Coronary artery (tissue), 2 donors: ENCODE measurements around the gene PRAMEF13.
"Not testable (repeated sequence)": the region's sequence is repeated elsewhere in the genome, so short reads cannot be mapped to it uniquely, and the experiment has no call there.

Experiments used
- DNase-seq: peaks from one replicate; pipeline ENCODE4 v3.0.0-alpha.2; 2017; ENCODE audit warnings: low spot score
- H3K27ac ChIP-seq, 2 donors: fragments of 200-600 bp; sonication (generic); one replicate each; pipeline ENCODE4 v1.5.1; 2016 to 2019
- H3K4me3 ChIP-seq: fragments of 200-600 bp; sonication (generic); 2 replicates; pipeline ENCODE4 v1.5.1; 2016; ENCODE audit warnings: mild to moderate bottlenecking, moderate library complexity
- CTCF ChIP-seq: fragments of 200-600 bp; sonication (generic); IDR thresholded peaks from one replicate; pipeline ENCODE4 v1.5.1; 2019; ENCODE audit warnings: antibody characterized with exemption

Gene PRAMEF13

GRCh38 chr1:13224480-13225060 is 23.4 kb upstream of the PRAMEF13 start:
- no peak for DNase-seq
- Histone ChIP-seq H3K27ac (no peak overlapping the region), H3K4me3 (no peak overlapping the region)
- TF ChIP-seq CTCF = no peak

DNA sequence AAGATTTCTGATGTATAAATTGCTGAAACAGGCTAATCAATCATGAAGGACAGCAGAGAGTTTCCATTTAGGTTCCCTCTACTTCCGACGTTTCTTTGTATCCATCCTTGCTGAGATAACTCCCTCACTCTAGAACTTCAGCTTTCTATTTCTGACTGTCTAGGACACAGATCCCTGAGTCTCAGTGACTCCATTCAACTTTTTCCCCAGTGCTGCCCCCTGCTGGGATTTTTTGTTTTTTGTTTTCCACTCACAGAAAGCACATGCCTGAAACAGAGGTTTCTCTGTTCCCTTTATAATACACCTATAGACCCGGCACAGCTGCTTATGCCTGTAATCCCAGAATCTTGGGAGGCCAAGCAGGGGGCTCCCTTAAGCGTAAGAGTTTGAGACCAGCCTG is 21.6 kb upstream of the PRAMEF13 start:
- DNase-seq, H3K27ac ChIP-seq, H3K4me3 ChIP-seq: not testable (repeated sequence)

GRCh38 chr1:13219203-13219602 is 18.0 kb upstream of the PRAMEF13 start:
- H3K4me3 ChIP-seq, DNase-seq, H3K27ac ChIP-seq: not testable (repeated sequence)

DNA sequence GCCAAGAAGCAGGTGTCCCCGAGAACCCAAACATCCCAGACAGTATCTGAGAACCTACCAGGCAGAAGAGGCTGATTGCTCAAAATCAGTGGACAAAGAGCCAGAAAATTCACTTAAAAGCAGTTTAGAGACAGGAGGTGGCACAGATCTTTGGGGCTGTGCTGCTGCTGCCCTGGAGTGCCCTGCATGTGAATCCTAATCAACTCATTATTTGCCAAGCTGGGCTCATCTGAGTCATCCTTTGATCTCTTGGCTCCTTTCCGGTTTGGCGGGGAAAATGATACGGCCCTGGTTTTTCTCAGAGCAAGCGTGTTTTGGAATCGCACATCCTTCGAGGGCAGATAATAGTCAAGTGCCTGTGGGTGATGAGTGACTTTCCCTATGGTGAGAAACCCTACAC is 15.4 kb upstream of the PRAMEF13 start:
- H3K4me3 ChIP-seq, H3K27ac ChIP-seq, DNase-seq: not testable (repeated sequence)

DNA sequence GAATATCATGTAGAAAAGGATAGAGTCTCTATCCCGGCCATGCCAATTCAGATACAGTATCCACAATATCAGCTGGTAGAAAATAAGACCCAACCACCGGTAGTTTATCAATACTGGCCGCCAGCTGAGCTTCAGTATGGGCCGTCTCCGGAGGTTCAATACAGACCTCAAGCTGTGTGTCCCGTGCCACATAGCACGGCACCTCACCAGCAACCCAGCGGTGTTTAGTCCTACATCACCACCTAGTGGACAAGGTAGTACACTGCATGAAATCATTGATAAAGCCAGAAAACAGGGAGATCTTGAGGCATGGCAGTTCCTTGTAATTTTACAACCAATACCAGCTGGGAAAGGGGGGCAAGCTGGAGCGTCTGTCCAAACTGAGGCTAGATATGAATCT is 7.5 kb upstream of the PRAMEF13 start:
- H3K27ac ChIP-seq, H3K4me3 ChIP-seq, DNase-seq: not testable (repeated sequence)

- H3K27ac ChIP-seq, DNase-seq, H3K4me3 ChIP-seq: not testable (repeated sequence)
These were observed 29.7 kb downstream of the PRAMEF13 start, which contains the start of gene PRAMEF9 for GRCh38 chr1:13171548-13171947. Gene PRAMEF9 (plus strand): TSS chr1:13171848. CDS start chr1:13175281, 3,433 bp downstream.

GRCh38 chr1:13165531-13165930 is 35.7 kb downstream of the PRAMEF13 start, which contains the start of gene HNRNPCL4:
Gene HNRNPCL4 (minus strand): TSS chr1:13165631. CDS start chr1:13165467, 164 bp downstream.
- H3K4me3 ChIP-seq, H3K27ac ChIP-seq, DNase-seq: not testable (repeated sequence)

- H3K4me3 ChIP-seq, H3K27ac ChIP-seq, DNase-seq: not testable (repeated sequence)
These were observed 45.3 kb downstream of the PRAMEF13 start, which contains the start of gene PRAMEF26 for GRCh38 chr1:13155909-13156308. Gene PRAMEF26 (minus strand): TSS chr1:13156009. CDS start chr1:13153095, 2,914 bp downstream.
